RWPE1 (cell line): ENCODE data around the gene SH3PXD2A.

Experiments used
- CTCF ChIA-PET: fragments of 350-600 bp; sonication (Branson Sonifier 250); formaldehyde crosslinking; extraction: SDS; loops from one replicate; lab custom pipeline; 2021; lab: Yijun Ruan, JAX
- POLR2A ChIA-PET: fragments of 400-600 bp; formaldehyde crosslinking; extraction: SDS; loops from one replicate; lab custom pipeline; 2020; ENCODE audit warnings: antibody characterized with exemption; ENCODE audit not compliant: low non-redundant PET; lab: Yijun Ruan, JAX
- DNase-seq: peaks from one replicate; pipeline ENCODE4 v3.0.0; 2012; ENCODE audit warnings: low spot score
- H3K27ac ChIP-seq: fragments of 450-650 bp; 2 replicates; pipeline ENCODE4 v1.5.1; 2017
- TF ChIP-seq, protein P1 (sequence below): fragments of 450-650 bp; conservative IDR thresholded peaks from 2 replicates; pipeline ENCODE4 v1.5.1; 2017; ENCODE audit warnings: low read depth, mild to moderate bottlenecking

The SH3PXD2A gene

DNA sequence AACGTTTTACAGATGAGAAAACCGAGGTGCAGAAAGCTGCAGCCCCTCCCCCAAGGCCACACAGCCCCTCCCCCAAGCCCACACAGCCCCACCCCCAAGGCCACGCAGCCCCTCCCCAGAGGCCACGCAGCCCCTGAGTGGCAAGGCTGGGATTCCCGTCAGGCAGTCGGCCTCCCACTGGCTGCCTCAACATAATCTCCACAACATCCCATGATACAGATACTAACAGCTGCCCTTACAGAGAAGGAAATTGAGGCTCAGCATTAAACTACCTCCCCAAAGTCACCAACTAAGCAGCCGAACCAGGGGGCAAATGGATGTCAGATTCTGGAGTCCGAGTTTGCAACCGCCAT lies 15.9 kb downstream of the SH3PXD2A start:
- ChIA-PET CTCF (interaction anchor here (0.6 to 1.2 kb wide), 2 partner anchors 51 to 58 kb away, joined by 3 read pairs; no protein-coding TSS in a partner anchor), POLR2A (no interaction called here)
- H3K27ac ChIP-seq = peak overlapping the region; percentile 60
- TF ChIP-seq, protein P1, sequence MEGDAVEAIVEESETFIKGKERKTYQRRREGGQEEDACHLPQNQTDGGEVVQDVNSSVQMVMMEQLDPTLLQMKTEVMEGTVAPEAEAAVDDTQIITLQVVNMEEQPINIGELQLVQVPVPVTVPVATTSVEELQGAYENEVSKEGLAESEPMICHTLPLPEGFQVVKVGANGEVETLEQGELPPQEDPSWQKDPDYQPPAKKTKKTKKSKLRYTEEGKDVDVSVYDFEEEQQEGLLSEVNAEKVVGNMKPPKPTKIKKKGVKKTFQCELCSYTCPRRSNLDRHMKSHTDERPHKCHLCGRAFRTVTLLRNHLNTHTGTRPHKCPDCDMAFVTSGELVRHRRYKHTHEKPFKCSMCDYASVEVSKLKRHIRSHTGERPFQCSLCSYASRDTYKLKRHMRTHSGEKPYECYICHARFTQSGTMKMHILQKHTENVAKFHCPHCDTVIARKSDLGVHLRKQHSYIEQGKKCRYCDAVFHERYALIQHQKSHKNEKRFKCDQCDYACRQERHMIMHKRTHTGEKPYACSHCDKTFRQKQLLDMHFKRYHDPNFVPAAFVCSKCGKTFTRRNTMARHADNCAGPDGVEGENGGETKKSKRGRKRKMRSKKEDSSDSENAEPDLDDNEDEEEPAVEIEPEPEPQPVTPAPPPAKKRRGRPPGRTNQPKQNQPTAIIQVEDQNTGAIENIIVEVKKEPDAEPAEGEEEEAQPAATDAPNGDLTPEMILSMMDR = no peak
- DNase-seq = no peak

DNA sequence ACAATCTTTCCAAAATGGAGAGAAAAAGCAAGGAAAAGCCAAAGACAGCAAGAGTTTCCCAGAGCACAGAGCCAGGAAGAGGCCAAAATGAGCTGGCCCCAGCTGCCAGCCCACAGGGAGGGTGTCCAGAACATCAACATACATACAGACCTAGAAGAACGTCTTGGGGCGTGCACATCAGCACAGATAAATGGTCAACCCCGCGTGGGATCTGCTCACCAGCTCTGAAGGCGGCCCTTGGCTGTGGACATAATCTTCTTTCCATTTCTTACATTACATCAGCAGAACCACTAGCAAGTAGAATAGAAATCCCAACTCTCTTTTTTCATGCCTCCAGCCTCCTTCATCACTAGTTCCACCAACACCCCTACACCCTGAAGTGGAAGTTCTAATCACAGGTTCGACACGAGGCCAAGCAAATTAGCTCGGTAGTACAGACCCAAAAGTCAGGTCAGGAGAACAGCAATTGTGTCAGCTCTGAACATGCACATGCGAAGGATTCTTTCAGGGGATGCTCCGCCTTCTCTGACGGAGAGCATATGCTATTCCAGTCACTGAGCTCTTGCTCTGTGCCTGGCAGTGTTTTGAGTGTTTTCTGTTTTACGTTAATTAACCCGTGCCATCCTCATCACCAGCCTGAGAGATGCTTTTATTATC lies 16.4 kb downstream of the SH3PXD2A start:
- peak overlapping the region; percentile 60 for H3K27ac ChIP-seq
- DNase-seq = no peak
- TF ChIP-seq, protein P1 = no peak
- CTCF ChIA-PET = interaction anchor here (0.6 to 1.2 kb wide), 4 partner anchors 9 to 273 kb away, joined by 3 to 4 read pairs (median 3); no protein-coding TSS in a partner anchor
- POLR2A ChIA-PET = no interaction called here

DNA sequence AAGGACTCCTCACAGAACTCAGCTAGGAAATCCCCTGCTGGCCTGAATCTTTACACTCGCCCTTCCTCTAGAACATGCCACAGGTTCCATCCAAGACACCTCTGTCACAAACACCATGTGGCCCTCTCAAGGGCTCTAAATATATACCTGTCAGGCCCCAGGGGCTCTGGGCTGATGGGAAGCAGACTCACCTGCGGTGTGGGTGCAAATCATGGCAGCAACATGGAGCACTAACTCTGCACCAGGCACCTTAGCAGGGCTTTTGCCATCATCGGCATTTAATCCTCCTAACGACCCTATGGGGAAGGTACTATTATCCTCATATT lies 17.3 kb downstream of the SH3PXD2A start:
- POLR2A ChIA-PET = no interaction called here
- CTCF ChIA-PET = interaction anchor here (1.1 kb wide), 1 partner anchor 10 kb away, joined by 4 read pairs; no protein-coding TSS in a partner anchor
- H3K27ac ChIP-seq = peak overlapping the region; percentile 60
- DNase-seq = no peak
- TF ChIP-seq, protein P1 = no peak

DNA sequence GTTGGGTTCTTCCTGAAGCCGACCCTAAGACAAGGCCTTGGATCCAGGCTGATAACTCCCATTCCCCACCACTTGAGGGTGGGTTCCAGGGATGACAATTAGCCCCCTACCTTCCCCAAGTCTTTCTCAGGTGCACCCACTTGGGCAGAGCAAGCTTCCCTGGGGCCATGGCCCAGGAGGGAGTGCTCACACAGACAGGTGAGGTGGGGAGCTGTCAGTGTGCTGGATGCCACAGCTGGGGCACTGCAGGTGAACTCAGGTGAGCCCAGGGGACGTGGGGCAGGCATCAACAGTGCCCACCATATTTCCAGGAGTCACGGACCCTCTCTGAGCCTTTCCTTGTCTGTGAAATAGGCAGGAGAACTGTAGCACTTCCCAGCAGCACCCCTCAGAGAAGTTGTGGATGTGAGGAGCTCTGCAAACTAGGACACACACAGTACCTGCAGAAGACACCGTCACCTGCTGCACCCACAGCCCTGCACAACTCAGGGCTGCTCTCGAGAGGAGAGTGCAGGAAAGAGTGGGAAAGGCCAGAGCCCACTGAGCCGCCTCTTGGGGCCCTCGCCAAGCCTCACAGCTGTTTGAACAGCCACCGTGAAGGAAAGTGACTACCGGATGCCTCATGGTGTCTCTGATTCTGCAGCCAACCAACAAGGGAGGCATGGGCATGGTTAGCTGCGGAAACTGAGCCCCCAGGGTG lies 17.9 kb downstream of the SH3PXD2A start:
- CTCF ChIA-PET = interaction anchor here (1.1 kb wide), 1 partner anchor 11 kb away, joined by 4 read pairs; no protein-coding TSS in a partner anchor
- POLR2A ChIA-PET = no interaction called here
- DNase-seq = no peak
- H3K27ac ChIP-seq = peak overlapping the region; percentile 60
- TF ChIP-seq, protein P1 = no peak

DNA sequence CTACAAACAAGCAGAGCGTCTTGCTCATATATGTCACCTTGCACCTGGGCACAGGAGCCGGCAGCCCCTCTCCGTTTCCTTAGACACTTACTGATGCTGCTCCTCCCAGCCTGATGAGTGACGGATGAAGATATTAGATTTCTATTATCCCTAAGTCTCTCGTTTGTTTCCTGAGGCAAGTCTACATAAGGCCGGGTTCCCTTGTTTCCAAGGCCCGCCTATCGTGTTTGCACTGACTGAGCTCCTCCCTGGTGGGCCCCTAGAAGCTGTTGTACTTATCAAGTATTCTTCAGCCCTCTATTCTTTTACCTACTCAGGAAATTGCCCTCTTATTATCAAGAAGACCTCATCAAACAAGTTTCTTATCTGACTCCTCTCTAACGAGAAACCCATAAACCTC lies 18.5 kb downstream of the SH3PXD2A start:
- POLR2A ChIA-PET = no interaction called here
- peak overlapping the region; percentile 60 for H3K27ac ChIP-seq

DNA sequence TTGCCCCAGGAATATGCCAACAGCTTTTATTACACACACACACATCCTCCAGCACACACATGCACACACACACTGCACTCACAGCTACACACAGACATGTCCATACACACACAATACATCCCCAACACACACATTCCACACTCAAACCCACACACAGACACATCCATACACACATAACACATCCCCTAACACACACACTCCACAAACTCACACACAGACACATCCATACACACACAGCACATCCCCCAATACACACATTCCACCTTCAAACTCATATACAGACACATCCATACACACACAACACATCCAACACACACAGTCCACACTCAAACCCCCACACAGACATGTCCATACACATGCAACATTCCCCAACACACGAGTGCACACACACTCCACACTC lies 19.1 kb downstream of the SH3PXD2A start:
- no peak overlapping the region for H3K27ac ChIP-seq
- CTCF ChIA-PET = no interaction called here
- TF ChIP-seq, protein P1 = no peak
- POLR2A ChIA-PET = no interaction called here
- DNase-seq = no peak

More for the DNA sequence above, 18.5 kb downstream of the SH3PXD2A start:
- TF ChIP-seq, protein P1 = no peak
- no peak for DNase-seq
- CTCF ChIA-PET = interaction anchor here (1.1 kb wide), 1 partner anchor 11 kb away, joined by 4 read pairs; no protein-coding TSS in a partner anchor
